GM12872 (cell line): Measurements from ENCODE around the gene TRAF3.

ENCODE experiments used
- CTCF ChIP-seq: IDR thresholded peaks from 3 replicates; pipeline ENCODE4 v1.5.1; 2011; ENCODE audit warnings: low read depth, mild to moderate bottlenecking, low read length, moderate library complexity; ENCODE audit not compliant: insufficient read depth

The TRAF3 gene

GRCh38 chr14:102776761-102777710, at the start of gene TRAF3:
TSS of gene TRAF3 (plus strand) at chr14:102777449. CDS start at chr14:102870202, 92,753 bp downstream.
- no peak for TF ChIP-seq CTCF

GRCh38 chr14:102728501-102728900, 48.7 kb upstream of the TRAF3 start:
- TF ChIP-seq CTCF, result no peak

- TF ChIP-seq CTCF, result no peak
These were observed 48.0 kb upstream of the TRAF3 start for GRCh38 chr14:102729268-102729667.

- TF ChIP-seq CTCF, result no peak
These were observed 47.4 kb upstream of the TRAF3 start for GRCh38 chr14:102729825-102730224.

GRCh38 chr14:102731101-102731870, 46.0 kb upstream of the TRAF3 start:
- TF ChIP-seq CTCF, result no peak

- no peak for TF ChIP-seq CTCF
These were observed 45.1 kb upstream of the TRAF3 start for GRCh38 chr14:102731871-102732800.
